ENCODE results near the gene TMEM81. TPM values are rescaled to one million over a fixed set of nuclear protein-coding genes. Genes with fewer than 3 reads are reported as not detected.

TMEM81 gene
- total and polyA plus RNA-seq, 2 of the 8 experiments (the other 6 are each of a cell fraction or from before 2014, with no cell fraction given), result 2.1 to 5.9 TPM

DNA sequence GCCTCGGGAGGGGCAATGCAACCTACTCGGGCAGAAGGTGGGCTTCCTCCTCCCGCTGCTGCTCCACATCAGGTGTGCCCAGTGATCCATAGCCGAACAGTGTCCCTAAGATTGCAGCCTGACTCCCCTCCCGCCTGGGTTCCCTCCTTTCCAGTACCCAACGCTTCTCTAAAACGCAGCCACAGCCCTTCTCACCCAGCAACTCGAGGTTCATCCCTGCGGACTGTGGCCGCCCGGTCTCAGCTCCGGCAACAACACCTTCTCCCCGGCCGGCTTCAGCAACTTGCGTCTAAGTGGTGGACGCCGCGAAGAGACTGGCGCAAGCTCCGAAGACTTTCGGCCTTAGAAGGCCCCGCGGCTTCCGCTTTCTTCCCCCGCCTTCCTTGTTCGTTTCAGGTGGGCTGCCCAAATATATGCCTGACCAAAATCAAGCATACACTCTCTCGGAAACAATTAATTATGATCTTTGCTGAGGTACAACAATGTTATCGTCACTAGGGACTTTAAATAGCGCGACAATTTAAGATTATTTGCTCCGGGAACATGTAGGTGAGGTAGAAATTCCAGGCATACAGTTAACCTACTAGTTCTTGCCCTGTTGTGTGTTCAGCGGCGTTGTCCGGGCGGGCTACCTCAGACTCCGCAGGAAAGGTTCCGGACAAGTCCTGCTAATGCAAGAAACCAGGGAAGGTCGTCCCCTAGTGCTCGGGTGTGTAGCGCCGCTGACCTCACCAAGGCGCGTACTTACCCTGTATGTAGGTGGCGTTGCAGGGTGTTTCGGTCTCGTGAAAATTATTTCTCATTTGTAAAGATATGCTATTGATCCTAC lies 37.6 kb upstream of the TMEM81 start, which contains the start of gene RBBP5 (continued):
- TF ChIP-seq EZH2 (IDR thresholded peaks at IDR 0.05; ENCODE audit: low read depth, low read length, severe bottlenecking) (no peak), JUND (IDR thresholded peaks at IDR 0.05; ENCODE audit: low read length) (peak; percentile 89)
